Esophagus squamous epithelium (tissue), 4 donors: Measurements from ENCODE around the gene THADA.

ENCODE experiments used
- POLR2A ChIP-seq, 4 donors: fragments of 450-650 bp; IDR thresholded peaks; one replicate each; pipeline ENCODE4 v1.6.1; 2017; ENCODE audit warnings: antibody characterized with exemption in 4 of 4, mild to moderate bottlenecking in 4 of 4, moderate library complexity in 3 of 4
- TF ChIP-seq, protein P1 (sequence below), 6 experiments: fragments of 450-650 bp in 4 of 6; fragments of 200-600 bp in 2 of 6; sonication (generic) in 2 of 6; IDR thresholded peaks; one replicate each; pipeline ENCODE4 v1.5.1; 2016 to 2019; ENCODE audit warnings: antibody characterized with exemption in 6 of 6, mild to moderate bottlenecking in 4 of 6, moderate library complexity in 4 of 6

DNA sequence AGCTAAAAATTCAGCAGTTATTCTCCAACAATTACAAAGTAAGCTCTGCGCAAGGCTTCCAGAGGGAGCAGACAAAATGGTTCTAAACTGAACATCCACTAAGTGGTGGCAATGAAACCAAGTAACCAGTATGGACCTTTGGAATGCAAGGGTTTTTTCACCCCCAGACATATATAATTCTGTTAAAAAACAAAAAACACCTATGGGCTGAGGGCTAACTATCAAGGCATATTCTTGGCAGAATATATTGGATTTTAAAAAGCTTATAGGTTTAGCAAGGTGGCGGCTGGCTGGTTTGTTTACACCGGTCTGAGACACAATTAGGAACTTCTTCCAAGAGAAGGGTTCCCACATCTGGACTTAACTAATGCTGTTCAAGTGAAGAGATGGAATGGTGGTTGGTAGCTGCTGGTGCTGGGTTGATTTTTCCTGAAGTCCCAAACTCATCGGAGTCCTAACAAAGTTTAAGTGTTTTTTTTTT lies 372.3 kb downstream of the THADA start:
- TF ChIP-seq POLR2A (IDR thresholded peaks at IDR 0.05), result peak in 1 of 4 donors; percentile 23
- TF ChIP-seq, protein P1, sequence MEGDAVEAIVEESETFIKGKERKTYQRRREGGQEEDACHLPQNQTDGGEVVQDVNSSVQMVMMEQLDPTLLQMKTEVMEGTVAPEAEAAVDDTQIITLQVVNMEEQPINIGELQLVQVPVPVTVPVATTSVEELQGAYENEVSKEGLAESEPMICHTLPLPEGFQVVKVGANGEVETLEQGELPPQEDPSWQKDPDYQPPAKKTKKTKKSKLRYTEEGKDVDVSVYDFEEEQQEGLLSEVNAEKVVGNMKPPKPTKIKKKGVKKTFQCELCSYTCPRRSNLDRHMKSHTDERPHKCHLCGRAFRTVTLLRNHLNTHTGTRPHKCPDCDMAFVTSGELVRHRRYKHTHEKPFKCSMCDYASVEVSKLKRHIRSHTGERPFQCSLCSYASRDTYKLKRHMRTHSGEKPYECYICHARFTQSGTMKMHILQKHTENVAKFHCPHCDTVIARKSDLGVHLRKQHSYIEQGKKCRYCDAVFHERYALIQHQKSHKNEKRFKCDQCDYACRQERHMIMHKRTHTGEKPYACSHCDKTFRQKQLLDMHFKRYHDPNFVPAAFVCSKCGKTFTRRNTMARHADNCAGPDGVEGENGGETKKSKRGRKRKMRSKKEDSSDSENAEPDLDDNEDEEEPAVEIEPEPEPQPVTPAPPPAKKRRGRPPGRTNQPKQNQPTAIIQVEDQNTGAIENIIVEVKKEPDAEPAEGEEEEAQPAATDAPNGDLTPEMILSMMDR (IDR thresholded peaks at IDR 0.05), result no peak
